Measurements from ENCODE around the gene LEMD2.

GRCh38 chr6:33738153-33738552, 50.8 kb downstream of the LEMD2 start:
- no peak for TF ChIP-seq CTCF (conservative IDR thresholded peaks at IDR 0.05; ENCODE audit: low read depth, low read length)
- TF ChIP-seq ELK1 (IDR thresholded peaks at IDR 0.05; ENCODE audit: borderline replicate concordance, low read depth, low read length): no peak
- no peak for TF ChIP-seq BHLHE40 (IDR thresholded peaks at IDR 0.05; ENCODE audit: low read depth, low read length)
- TF ChIP-seq RCOR1 (IDR thresholded peaks at IDR 0.05; ENCODE audit: insufficient replicate concordance, low read length): no peak
- no peak for TF ChIP-seq MXI1 (IDR thresholded peaks at IDR 0.05; ENCODE audit: borderline replicate concordance, low read depth, low read length)
- no peak for TF ChIP-seq NFE2L2 (IDR thresholded peaks at IDR 0.05; ENCODE audit: low read depth, low read length)
- TF ChIP-seq USF2 (IDR thresholded peaks at IDR 0.05; ENCODE audit: low read depth, low read length): no peak
- TF ChIP-seq SMC3 (IDR thresholded peaks at IDR 0.05; ENCODE audit: low read depth, low read length): no peak
- no peak for TF ChIP-seq POLR2A (IDR thresholded peaks at IDR 0.05; ENCODE audit: low read depth, low read length)
- TF ChIP-seq RAD21 (IDR thresholded peaks at IDR 0.05; ENCODE audit: low read length): no peak
- TF ChIP-seq MAZ (IDR thresholded peaks at IDR 0.05; ENCODE audit: borderline replicate concordance, low read depth, low read length): no peak
- no peak for TF ChIP-seq CHD1 (IDR thresholded peaks at IDR 0.05; ENCODE audit: low read depth, low read length)
- TF ChIP-seq CEBPB (IDR thresholded peaks at IDR 0.05; ENCODE audit: low read depth, low read length): no peak
